DND-41 (cell line): ENCODE results near the gene TBC1D14.

Source experiments
- CTCF ChIP-seq: IDR thresholded peaks from 2 replicates; pipeline ENCODE4 v1.5.1; 2012; ENCODE audit warnings: borderline replicate concordance, low read length, moderate library complexity, mild to moderate bottlenecking; ENCODE audit not compliant: poor library complexity, severe bottlenecking; ENCODE audit errors: extremely low read depth
- EZH2 ChIP-seq: IDR thresholded peaks from 3 replicates; pipeline ENCODE4 v1.6.1; 2012; ENCODE audit warnings: borderline replicate concordance, low read depth, mild to moderate bottlenecking, moderate library complexity, low read length, inconsistent platforms; ENCODE audit not compliant: severe bottlenecking

GRCh38 chr4:6918338-6918737 lies 8.7 kb downstream of the TBC1D14 start:
- TF ChIP-seq CTCF (no peak), EZH2 (no peak)
